Measurements from ENCODE around the gene SLC5A6. TPM values are rescaled to one million over a fixed set of nuclear protein-coding genes. Genes with fewer than 3 reads are reported as not detected.

SLC5A6 gene
- total and polyA plus RNA-seq, 2 of the 8 experiments (the other 6 are each of a cell fraction or from before 2014, with no cell fraction given): 118 to 183 TPM

DNA sequence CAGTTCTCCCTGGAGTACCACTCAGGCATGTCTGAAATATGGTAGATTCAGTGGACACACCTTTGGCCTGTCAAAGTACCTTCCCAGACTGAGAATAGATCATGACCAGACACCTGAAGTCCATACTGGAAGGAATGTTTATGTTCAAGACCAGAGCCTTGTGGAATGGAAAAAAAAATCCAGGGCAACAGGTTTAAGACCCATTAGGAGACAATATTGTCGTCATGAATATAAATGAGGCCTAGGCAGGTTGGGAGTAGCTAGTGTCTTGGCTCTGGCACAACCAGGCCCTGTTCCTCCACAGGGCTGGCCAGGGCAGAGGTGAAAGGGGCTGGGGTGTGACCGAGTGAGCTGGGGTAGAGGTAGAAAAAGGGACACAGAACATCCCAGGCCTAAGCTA lies 13.4 kb downstream of the SLC5A6 start:
- Histone ChIP-seq H2BK12ac (ENCODE audit: low read depth, low read length) (no peak overlapping the region), H3K27me3 (replicated peaks in 1 of 4; ENCODE audit: control insufficient read depth in 3 of 4, extremely low read depth in 1 of 4, insufficient read depth in 3 of 4, low read length in 3 of 4) (no peaks in the 10 kb centered on the region), H3K23ac (ENCODE audit: insufficient read length) (no peak overlapping the region), H4K20me1 (replicated peaks in 1 of 2; ENCODE audit: control insufficient read depth in 1 of 2, insufficient read depth in 2 of 2, low read length in 2 of 2) (peaks cover 0 to 3% of the 10 kb centered on the region in 2 experiments), H3K4ac (replicated peaks; ENCODE audit: insufficient read length, low read depth, low read length) (no peak overlapping the region), H2BK5ac (ENCODE audit: low read depth, low read length) (no peak overlapping the region), H4K8ac (ENCODE audit: extremely low read depth, insufficient read depth, low read length) (no peak overlapping the region), H3K27ac (ENCODE audit: low read depth, low read length) (no peak overlapping the region), H3K9ac (replicated peaks in 1 of 4; ENCODE audit: extremely low read depth in 1 of 4, low read depth in 3 of 4, low read length in 3 of 4) (no peak overlapping the region), H3K23me2 (ENCODE audit: low read depth, low read length) (no peaks in the 10 kb centered on the region), H3K9me3 (ENCODE audit: insufficient read depth in 2 of 2, low read depth in 1 of 2, low read length in 1 of 2) (no peaks in the 10 kb centered on the region), H3K4me2 (ENCODE audit: insufficient read depth in 1 of 2, low read depth in 2 of 2, low read length in 2 of 2) (no peak overlapping the region), H3K79me2 (ENCODE audit: control insufficient read depth in 1 of 2, insufficient read depth in 2 of 2, low read length in 2 of 2) (no peaks in the 10 kb centered on the region), H2AK5ac (ENCODE audit: low read depth, low read length) (no peak overlapping the region), H2BK15ac (ENCODE audit: low read length) (no peak overlapping the region), H3K4me1 (replicated peaks in 1 of 4; ENCODE audit: control insufficient read depth in 3 of 4, insufficient read depth in 4 of 4, low read length in 3 of 4) (no peaks in the 10 kb centered on the region), H4K91ac (replicated peaks; ENCODE audit: insufficient read length, low read length) (no peak overlapping the region), H3K79me1 (ENCODE audit: low read depth, low read length) (no peaks in the 10 kb centered on the region), H3K18ac (ENCODE audit: extremely low read depth, low read length) (no peak overlapping the region), H3K4me3 (ENCODE audit: extremely low read depth in 1 of 4, insufficient read depth in 2 of 4, low read depth in 3 of 4, low read length in 4 of 4) (no peak overlapping the region), H4K5ac (ENCODE audit: insufficient read length, low read depth, low read length) (no peak overlapping the region), H2AFZ (ENCODE audit: low read length) (no peak overlapping the region), H2BK120ac (replicated peaks; ENCODE audit: low read depth, low read length) (no peak overlapping the region), H2BK20ac (ENCODE audit: low read length) (no peak overlapping the region), H3K36me3 (ENCODE audit: control insufficient read depth in 2 of 4, insufficient read depth in 4 of 4, low read length in 3 of 4) (peaks cover 16 to 38% (median 31%) of the 10 kb centered on the region in 4 experiments; a peak in 7 of 8 replicates), H3K56ac (replicated peaks; ENCODE audit: insufficient read length, low read depth, low read length) (no peak overlapping the region), H3K14ac (ENCODE audit: insufficient read length) (no peak overlapping the region)
- no peak for DNase-seq (ENCODE audit: low read depth in 1 of 2, low spot score in 2 of 2)
- WGBS, 2 experiments (ENCODE audit: extremely low coverage in 1 of 2, insufficient coverage in 1 of 2, insufficient read length in 1 of 2, insufficient replicate concordance in 2 of 2, low coverage in 1 of 2, low lambda C conversion rate in 2 of 2, missing lambda C conversion rate in 1 of 2): 79% methylated on average over 2 of the region's 2 CpGs; no CpG with 5 or more reads in 1 of the 2 experiments
- FAIRE-seq: no peak
- CTCF ChIA-PET (ENCODE audit: partially characterized antibody): interaction anchor here (1.0 to 3.4 kb wide), 4 partner anchors 29 to 104 kb away, joined by 3 to 10 read pairs (median 6); no protein-coding TSS in a partner anchor
- POLR2A ChIA-PET (ENCODE audit: partially characterized antibody): interaction anchor here (0.6 to 5.7 kb wide), 12 partner anchors 10 to 72 kb away, joined by 3 to 35 read pairs (median 3); partner anchors contain the start of genes ATRAID and SLC5A6
- TF ChIP-seq EZH2 (IDR thresholded peaks at IDR 0.05; ENCODE audit: low read depth, low read length, severe bottlenecking): no peak
